NK-92 treated with Interleukin-12 subunit alpha and Interleukin-12 subunit beta, amount 100 ng/mL, for 24 hours (cell line): ENCODE results near the gene TPSAB1.
"Not testable (repeated sequence)": the region's sequence is repeated elsewhere in the genome, so short reads cannot be mapped to it uniquely, and the experiment has no call there.

Source experiments
- DNase-seq: peaks from one replicate; lab custom pipeline; 2025; lab: John Stamatoyannopoulos, UW

Gene TPSAB1

DNA sequence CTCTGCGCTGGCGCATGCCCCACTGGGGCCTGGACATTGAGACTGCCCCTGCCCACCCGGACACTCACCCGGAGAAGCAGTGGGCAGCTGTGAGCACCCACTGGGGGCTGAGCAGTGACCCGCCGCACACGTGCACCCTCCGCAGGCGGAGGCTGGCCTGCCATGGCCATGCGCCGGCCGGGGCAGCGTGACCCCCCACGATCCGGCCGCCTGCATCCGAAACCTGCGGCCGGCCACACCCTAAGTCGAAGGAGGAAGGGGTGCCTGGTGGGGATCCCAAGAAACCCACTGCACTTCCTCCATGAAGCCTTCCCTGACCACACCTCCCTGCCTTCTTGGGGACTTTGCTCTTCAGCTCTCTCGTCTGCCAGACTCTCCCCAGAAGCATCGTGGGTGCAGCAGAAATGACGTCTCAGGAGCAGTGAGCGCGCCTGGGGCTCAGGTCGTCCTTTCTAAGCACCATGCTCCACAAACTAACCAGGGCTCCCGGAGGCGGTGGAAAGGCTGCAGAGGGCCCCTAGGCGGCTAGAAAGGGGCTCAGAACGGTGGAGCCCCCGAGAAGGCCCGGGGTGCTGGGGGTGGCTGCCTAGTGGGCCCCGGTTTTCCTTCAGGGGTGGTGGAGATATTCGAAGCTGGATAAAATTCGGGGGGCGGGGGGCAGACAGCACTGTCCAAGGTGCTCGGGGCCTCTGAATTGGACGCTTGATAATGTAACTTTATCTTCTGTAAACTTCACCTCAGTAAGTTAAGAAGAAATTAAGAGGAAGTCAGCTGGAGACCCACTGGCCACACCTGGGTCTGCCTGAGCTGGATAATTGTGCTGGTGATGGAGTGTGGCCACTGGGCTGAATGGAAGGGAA lies 16.9 kb upstream of the TPSAB1 start:
- no peak for DNase-seq

DNA sequence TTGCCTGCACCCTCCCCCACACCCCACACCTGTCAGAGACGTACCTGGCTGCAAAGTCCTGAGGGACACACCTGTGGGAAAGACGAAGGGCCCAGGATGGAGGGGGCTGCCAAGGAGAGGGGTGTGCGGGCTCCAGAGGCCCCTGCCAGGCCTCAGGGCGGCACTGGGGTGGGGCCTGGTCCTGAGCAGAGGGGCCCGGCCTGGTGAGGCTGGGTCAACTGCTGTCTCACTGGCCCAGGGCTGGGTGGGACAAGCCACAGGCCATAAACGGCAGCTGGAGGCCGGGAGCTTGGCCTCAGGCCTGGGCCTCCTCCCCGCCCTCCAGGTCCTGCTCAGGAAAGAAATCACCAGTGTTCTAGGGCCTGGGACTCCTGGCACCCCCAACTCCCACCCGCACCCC lies 15.9 kb upstream of the TPSAB1 start:
- no peak for DNase-seq

DNA sequence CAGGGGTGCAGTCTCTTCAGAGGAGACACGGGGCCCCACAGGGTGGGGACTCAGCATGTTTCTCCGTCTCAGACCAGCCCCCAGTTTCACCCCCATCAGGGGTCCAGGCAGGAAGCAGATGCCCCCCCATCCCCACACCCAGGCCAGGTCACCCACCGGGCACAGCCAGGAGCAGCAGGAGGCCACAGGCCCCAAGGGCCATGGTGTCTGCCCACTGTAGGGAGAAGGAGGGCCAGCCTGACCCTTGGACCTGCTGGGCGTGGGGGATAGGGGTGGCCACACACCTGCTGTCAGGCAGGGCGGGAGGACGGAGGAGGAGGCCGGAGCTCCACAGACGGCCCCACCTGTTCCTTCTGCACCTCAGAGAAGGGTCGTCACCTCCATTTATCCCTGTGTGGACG lies 15.5 kb upstream of the TPSAB1 start, which contains the start of gene TPSG1:
Gene TPSG1 (minus strand): TSS at position 218 of the 401 bp plus-strand sequence. CDS start 16 bp downstream, at position 202.
- no peak for DNase-seq

DNA sequence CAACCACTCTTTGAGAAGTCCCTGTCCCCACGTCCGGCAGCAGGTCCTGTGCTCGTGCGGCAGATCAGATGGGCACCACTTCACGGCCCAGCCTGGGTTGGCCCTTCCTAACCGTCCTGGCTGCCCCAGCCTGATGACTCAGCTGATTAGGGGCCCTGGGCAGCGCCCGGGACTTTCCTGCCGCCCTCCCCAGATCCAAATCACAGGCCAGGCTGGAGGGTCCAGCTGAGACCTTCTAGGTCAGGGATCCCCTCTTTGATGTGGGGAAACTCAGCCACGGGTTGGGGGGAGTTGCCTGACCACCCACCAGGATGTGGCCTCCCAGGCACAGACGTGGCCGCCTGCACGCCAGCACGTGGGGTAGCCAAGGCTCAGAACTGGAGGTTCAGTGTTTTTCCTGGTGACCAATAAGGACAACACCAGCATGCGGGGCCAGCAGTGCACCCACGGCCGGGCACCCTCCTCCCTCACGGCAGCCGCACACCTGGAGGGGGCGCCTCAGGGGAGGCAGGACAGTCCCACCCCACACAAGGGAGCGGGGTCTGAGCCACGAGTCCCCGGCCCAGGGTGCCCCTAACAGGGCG lies 14.7 kb upstream of the TPSAB1 start:
- DNase-seq, result not testable (repeated sequence)

DNA sequence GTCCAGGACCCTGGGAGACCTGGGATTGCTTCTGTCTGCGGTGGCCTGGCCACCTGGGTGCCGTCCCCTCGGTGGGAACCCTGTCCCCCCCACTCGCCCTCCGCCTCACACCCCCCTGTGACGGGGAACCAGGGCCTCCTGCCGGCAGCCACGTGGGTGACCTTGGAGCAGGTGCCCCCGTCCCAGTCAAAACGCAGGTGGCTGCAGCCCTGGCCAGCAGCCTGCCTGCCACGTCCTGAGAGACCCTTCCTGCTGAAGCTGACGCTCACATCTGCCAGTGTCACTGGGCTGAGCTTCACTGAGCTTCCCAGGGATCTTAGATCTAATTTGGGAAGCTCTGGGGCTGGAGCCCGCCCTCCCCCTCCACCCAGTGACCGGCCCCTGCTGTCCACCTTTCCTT lies 13.8 kb upstream of the TPSAB1 start:
- not testable (repeated sequence) for DNase-seq

DNA sequence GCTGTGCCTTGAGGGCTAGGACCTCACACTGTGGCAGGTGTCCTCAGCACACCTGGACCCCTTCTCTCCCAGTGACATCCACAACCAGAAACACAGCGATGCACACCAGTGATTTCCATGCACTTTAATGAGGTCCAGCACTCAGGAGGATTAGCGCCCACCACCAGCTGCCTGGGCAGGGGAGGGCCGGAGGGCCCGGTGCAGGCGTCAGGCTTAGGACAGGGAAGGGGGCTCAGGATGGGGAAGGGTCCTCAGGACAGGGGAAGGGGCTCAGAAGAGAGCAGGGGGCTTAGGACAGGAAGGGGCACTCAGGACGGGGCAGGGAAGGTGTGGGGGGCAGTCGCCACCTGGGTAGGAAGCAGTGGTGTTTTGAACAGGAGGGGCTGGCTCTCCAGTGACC lies 12.3 kb upstream of the TPSAB1 start:
- not testable (repeated sequence) for DNase-seq

DNA sequence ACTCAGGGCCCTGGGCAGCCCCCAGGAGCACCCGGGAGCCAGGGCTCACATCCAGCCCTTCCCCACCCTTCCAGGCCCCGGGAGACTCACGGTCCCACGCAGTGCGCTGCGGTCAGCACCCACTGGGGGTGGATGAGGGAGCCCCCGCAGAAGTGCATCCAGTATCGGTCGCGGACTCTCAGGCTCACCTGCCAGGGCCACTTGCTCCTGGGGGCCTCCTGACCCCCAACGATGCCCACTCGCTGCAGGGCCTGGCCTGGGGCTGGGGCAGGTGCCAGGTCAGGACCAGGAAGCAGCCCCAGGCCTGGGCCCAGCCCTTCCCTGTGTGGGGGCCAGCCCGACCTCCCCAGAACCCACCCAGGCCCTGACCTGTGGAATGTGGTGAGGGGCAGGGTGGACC lies 11.0 kb upstream of the TPSAB1 start:
- DNase-seq, result not testable (repeated sequence)

DNA sequence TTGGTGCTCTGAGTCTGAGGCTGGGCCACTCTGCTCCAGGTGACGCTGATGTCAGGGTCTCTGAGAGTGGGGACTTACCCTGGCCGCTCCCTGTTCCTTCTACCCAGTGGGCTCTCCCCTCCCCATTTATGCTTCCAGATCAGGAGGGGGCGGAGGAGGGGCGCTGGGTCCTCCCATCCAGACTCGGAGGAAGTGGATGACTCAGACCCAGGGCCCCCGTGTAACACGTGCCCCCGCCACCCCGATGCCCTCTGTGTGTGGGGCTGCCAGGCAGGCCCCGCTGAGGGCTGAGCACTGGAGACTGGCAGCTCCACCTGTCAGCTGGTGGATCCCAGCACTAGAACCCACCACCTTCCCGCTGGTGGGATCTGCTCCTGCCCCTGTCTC lies 10.4 kb upstream of the TPSAB1 start, which contains the start of gene TPSB2:
Gene TPSB2 (minus strand): TSS at position 101 of the 387 bp plus-strand sequence. CDS start 233 bp downstream, outside the sequence.
- DNase-seq, result not testable (repeated sequence)

DNA sequence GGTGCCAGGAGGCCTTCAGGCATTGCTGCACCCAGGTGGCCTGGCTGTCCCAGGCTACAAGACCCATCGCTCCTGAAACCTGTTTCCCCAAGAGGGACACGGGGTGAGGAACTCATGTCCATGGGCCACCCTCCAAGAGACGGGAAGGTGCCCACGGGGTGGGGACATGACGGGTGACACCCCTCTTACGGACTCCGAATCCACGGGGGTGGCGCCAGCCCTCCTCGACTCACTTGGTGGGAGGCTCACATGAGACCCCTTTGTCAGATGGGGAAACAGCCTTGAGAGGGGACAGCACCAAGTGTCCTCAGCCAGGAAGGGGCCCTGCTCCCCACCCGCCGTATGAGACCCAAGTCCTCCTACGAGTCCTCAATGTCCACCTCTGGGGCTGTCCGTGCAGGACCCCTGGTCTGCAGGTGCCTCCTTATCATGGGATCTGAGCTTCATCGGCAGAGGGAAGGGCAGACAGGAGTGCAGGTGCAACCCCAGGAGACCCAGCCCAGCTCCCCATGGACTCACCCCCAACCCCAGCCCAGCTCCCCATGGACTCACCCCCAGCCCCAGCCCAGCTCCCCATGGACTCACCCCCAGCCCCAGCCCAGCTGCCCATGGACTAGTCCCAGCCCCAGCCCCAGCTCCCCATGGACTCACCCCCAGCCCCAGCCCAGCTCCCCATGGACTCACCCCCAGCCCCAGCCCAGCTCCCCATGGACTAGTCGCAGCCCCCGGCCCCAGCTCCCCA lies 9.9 kb upstream of the TPSAB1 start:
- DNase-seq, result not testable (repeated sequence)

DNA sequence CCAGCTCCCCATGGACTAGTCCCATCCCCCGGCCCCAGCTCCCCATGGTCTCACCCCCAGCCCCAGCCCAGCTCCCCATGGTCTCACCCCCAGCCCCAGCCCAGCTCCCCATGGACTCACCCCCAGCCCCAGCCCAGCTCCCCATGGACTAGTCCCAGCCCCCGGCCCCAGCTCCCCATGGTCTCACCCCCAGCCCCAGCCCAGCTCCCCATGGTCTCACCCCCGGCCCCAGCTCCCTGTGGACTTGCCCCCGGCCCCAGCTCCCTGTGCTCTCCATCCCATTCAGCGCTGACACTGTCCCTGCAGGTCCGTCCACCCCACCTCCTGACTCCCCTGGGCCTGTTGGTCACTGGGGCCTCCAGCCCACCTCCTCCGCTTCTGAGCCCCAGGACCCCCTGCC lies 9.2 kb upstream of the TPSAB1 start:
- not testable (repeated sequence) for DNase-seq

DNA sequence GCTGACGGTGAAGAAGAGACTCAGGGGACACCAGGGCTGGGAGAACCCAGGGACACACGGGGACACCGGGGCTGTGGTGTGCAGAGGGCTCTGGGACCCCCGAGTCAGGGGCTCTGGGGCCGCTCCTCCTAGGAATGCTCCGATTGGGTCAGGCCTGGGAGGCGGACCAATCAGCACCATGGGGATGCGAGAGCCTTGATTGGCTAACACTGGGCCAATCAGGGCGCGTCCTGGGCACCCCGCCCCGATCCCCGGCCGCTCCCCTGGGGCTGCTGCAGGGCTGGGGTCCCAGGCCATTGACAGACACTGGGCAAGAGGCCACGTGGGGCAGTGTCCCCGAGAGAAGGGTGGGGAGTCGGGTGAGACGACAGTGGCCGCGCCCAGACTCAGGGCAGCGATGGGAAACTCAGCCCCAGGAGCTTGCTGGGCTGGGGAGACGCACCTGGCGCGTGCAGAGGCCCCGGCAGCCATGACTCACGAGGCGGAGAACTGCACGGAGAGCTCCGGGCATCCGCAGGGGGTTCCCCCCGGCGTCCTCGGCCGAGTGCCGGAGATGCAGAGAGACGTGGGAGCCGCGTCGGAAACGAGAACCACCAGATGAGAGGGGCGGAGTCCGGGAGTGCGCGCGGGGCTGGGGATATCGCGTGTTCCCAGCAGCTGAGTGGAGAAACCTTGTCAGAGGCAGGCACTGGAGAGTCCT lies 8.3 kb upstream of the TPSAB1 start:
- DNase-seq, result not testable (repeated sequence)

DNA sequence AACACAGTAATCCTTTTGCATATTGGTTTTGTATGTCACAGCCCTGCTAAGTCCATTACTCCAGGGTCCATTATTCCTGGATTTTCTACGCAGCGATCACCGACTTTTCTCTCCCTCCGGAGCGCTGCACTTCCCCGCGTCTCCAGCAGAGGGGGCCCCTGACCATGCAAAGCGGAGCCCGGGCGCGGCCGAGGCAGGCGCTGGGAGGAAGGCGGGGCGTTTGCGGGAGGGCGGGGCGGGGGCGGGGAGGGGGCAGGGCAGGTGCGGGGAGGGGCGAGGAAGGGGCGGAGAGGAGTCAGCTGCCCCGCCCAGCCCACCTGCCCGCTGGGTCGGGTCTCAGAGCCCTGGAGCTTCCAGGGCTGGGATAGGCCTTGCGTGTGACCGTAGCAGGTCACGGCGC lies 3.8 kb upstream of the TPSAB1 start:
- DNase-seq, result not testable (repeated sequence)

DNA sequence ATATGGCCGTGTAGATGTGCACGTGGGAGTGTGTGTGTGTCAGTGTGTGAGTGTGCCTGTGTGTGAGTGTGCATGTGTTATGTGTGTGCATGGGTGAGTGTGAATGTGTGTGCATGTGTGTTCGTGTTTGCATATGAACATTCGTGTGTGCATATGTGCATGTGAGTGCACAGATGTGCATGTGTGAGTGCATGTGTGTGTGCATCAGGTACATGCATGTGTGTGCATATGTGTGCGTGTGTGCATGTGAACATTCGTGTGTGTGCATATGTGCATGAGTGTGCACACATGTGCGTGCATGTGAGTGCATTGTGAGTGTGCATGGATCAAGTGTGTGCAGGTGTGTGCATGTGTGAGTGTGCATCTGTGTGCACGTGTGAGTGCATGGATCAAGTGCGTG lies 2.5 kb upstream of the TPSAB1 start:
- no peak for DNase-seq

DNA sequence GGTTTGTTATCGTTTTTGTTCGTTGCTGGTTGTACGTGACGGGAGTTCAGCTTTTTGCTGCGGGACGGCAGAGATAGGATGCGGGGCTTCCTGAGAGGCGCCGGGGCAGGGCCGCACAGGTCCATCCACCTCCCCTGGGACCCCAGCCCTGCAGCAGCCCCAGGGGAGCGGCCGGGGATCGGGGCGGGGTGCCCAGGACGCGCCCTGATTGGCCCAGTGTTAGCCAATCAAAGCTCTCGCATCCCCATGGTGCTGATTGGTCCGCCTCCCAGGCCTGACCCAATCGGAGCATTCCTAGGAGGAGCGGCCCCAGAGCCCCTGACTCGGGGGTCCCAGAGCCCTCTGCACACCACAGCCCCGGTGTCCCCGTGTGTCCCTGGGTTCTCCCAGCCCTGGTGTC lies 1.6 kb upstream of the TPSAB1 start:
- not testable (repeated sequence) for DNase-seq

DNA sequence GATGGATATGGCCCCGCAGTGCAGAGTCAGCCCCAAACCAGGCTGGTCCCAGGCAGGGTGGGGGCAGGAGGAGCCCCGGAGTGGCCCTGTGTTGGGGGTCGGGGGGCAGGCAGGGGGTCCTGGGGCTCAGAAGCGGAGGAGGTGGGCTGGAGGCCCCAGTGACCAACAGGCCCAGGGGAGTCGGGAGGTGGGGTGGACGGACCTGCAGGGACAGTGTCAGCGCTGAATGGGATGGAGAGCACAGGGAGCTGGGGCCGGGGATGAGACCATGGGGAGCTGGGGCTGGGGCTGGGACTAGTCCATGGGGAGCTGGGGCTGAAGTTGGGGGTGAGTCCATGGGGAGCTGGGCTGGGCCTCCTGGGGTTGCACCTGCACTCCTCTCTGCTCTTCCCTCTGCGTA lies 930 bp upstream of the TPSAB1 start:
- DNase-seq, result not testable (repeated sequence)

DNA sequence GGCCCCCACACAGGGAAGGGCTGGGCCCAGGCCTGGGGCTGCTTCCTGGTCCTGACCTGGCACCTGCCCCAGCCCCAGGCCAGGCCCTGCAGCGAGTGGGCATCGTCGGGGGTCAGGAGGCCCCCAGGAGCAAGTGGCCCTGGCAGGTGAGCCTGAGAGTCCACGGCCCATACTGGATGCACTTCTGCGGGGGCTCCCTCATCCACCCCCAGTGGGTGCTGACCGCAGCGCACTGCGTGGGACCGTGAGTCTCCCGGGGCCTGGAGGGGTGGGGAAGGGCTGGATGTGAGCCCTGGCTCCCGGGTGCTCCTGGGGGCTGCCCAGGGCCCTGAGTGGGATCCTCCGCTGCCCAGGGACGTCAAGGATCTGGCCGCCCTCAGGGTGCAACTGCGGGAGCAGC lies 576 bp downstream of the TPSAB1 start:
- not testable (repeated sequence) for DNase-seq

DNA sequence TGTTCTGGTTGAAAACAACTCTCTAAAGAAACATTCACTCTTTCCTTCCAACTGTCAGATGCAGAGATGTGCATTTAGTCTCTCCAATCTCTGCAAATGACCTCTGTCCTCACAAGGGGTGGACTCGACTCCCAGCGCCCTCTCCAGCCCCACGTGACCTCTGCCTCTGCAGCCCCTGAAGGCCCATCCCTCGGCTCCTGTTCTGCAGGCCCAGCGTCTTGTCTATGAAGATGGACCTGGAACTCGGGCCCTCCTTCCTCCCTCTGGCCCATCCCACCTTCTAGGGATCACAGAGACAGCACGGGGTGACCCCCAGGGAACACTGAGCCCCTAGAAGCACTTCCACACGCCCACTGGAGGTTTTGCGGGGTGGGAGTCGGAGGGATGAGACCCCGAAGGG lies 2.9 kb downstream of the TPSAB1 start:
- not testable (repeated sequence) for DNase-seq

DNA sequence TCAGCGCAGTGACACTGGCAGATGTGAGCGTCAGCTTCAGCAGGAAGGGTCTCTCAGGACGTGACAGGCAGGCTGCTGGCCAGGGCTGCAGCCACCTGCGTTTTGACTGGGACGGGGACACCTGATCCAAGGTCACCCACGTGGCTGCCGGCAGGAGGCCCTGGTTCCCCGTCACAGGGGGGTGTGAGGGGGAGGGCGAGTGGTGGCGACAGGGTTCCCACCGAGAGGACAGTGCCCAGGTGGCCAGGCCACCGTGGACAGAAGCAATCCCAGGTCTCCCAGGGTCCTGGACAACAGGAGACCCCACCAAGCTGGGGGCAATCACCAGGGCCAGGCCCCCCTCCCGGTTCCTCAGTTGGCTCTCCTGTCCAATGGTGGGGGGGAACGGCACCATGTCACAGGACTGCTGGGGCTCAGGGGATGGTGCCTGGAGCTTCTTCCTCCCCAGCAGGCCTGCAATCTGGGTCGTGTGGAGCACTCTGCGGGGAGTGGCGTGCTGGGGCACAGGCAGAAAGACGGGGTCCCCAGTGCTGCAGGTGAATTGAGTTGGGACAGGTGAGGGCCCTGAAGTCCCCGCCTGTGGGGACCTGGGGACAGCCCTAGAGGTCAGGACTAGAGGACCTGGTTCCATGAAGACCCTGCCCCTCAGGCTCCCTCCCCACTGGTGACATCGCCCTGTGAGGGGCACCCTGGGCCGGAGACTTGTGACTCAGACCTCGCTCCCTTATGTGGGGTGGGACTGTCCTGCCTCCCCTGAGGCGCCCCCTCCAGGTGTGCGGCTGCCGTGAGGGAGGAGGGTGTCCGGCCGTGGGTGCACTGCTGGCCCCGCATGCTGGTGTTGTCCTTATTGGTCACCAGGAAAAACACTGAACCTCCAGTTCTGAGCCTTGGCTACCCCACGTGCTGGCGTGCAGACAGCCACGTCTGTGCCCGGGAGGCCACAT lies 3.7 kb downstream of the TPSAB1 start:
- not testable (repeated sequence) for DNase-seq

DNA sequence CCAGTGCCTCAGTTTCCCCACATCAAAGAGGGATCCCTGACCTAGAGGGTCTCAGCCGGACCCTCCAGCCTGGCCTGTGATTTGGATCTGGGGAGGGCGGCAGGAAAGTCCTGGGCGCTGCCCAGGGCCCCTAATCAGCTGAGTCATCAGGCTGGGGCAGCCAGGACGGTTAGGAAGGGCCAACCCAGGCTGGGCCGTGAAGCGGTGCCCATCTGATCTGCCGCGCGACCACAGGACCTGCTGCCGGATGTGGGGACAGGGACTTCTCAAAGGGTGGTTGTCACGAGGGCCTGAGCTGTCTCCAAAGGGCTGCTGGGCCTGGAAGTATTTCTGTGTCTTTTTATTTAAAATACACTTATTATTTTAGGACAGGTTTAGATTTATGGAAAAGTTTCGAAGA lies 4.4 kb downstream of the TPSAB1 start:
- DNase-seq, result no peak

DNA sequence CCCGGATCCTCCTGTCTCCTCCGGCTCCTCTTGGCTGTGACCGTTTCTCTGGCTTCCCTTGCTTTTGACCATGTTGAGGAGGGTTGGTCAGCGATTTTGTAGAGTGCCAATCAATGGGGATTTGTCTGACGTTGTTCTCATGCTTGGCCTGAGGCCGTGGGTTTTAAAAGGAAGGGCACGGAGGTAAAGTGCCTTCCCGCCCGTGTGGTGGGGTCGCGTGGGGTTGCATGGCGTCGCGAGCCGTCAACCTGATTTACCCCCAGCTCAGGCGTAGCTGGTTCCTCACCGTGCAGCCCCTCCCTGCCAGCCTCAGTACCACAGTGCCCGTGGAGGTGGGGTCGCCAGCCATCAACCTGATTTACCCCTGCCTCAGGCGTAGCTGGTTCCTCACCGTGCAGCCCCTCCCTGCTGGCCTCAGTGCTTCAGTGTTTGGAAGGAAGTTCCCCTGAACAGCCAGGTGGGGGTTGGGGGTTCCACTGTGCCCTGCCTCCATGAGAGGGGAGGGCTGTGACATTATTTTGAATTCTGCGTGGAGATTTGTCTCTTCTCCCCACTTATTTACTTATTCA lies 5.0 kb downstream of the TPSAB1 start:
- no peak for DNase-seq
